ENCODE data around the gene CXCL16. TPM values are rescaled to one million over a fixed set of nuclear protein-coding genes. Genes with fewer than 3 reads are reported as not detected.
A peak's percentile ranks its signal among the peaks of the same experiment; 100 is the strongest.

The CXCL16 gene
- 1 to 10 TPM; 7.5 to 8.0 TPM for total RNA-seq
- 10 to 100 TPM; 18.4 to 18.8 TPM for polyA plus RNA-seq (ENCODE audit: insufficient read length in 2 of 2)
- long read RNA-seq, donor 1, partial matches to known transcripts = 0 of 5 reads
- long read RNA-seq, donor 1, other reads (novel, unspliced or antisense) = 0 of 5 reads
- long read RNA-seq, donor 2, partial matches to known transcripts = 0 of 3 reads
- long read RNA-seq, donor 2, other reads (novel, unspliced or antisense) = 0 of 3 reads
- long read RNA-seq, donor 3, partial matches to known transcripts = 0 of 3 reads
- long read RNA-seq, donor 3, other reads (novel, unspliced or antisense) = 0 of 3 reads
- long read RNA-seq, donor 4, partial matches to known transcripts = 5 of 10 reads
- long read RNA-seq, donor 4, other reads (novel, unspliced or antisense) = 0 of 10 reads

- Histone ChIP-seq H3K4me1 (ENCODE audit: control insufficient read depth, insufficient read depth, low read length) (peaks cover 19% of the 10 kb centered on the region), H3K4me3 (ENCODE audit: low read depth, low read length) (peak within 1 kb of the TSS; percentile 62), H3K27ac (ENCODE audit: low read depth, low read length) (no peak within 1 kb of the TSS), H3K27me3 (ENCODE audit: control insufficient read depth, insufficient read depth, low read length) (peaks cover 63% of the 10 kb centered on the region), H3K36me3 (ENCODE audit: control insufficient read depth, insufficient read depth, low read length) (peaks cover 4% of the 10 kb centered on the region), H3K9me3 (ENCODE audit: control insufficient read depth, insufficient read depth, low read length) (no peaks in the 10 kb centered on the region)
- DNase-seq (ENCODE audit: low read depth in 4 of 6, low spot score in 6 of 6) = peak in 2 of 6 donors; percentile 9 to 61
- WGBS (ENCODE audit: insufficient coverage) = under 1% methylated on average over 100 of the region's 100 CpGs
Observed at GRCh38 chr17:4739122-4740024, at the start of gene CXCL16, which contains the start of gene ZMYND15. CXCL16 (minus strand) TSS chr17:4739928; CDS start chr17:4739339, 589 bp downstream. ZMYND15 (plus strand) TSS chr17:4739833; CDS start chr17:4740549, 716 bp downstream.

DNA sequence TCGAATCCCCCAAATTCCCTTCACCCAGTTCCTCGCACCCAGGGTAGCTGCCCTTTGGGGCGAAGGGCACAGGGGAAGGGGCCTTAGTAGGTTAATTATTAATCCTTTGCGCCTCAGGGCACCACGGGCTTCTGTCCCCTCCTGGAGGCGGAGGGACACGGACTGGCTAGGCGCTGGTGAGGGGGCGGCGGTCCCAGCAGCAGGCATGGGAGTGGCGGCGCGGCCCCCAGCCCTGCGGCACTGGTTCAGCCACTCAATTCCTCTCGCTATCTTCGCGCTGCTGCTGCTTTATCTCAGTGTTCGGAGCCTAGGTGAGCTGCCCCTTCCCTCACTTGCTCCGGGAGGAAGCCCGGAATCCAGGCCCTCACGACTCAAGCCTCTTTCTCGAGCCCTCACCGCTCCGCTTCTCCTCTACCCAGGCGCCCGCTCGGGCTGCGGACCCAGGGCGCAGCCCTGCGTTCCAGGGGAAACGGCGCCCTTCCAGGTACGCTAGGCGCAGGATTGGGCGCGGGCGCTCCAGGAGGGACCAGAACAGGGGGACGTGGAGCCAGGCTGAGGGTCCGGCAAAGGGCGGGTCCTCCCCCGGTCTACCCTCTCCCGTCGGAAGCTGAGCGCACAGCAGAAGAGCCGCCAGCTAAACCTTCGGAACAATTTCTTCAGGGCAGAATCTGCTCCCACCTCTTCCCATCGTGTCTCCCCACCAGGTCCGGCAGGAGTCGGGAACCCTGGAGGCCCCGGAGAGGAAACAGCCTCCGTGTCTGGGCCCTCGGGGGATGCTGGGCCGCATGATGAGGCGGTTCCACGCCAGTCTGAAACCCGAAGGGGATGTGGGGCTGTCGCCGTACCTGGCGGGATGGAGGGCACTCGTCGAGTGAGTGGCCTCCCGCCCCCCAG lies 49.3 kb upstream of the CXCL16 start, which contains the start of gene GLTPD2:
Gene GLTPD2, plus strand, starts transcription at position 158 of the 894 bp plus-strand sequence. Its CDS starts 48 bp downstream, at position 206.
- peak in 2 of 6 donors; percentile 32 to 40 for DNase-seq (ENCODE audit: low read depth in 4 of 6, low spot score in 6 of 6)
- peaks cover 6% of the 10 kb centered on the region for H3K36me3 ChIP-seq (ENCODE audit: control insufficient read depth, insufficient read depth, low read length)
- 6% methylated on average over 58 of the region's 62 CpGs for WGBS (ENCODE audit: insufficient coverage)
- H3K27ac ChIP-seq (ENCODE audit: low read depth, low read length) = no peak within 1 kb of the TSS
- no peaks in the 10 kb centered on the region for H3K9me3 ChIP-seq (ENCODE audit: control insufficient read depth, insufficient read depth, low read length)
- H3K27me3 ChIP-seq (ENCODE audit: control insufficient read depth, insufficient read depth, low read length) = peaks cover 31% of the 10 kb centered on the region
- peaks cover 57% of the 10 kb centered on the region for H3K4me1 ChIP-seq (ENCODE audit: control insufficient read depth, insufficient read depth, low read length)
- H3K4me3 ChIP-seq (ENCODE audit: low read depth, low read length) = peak within 1 kb of the TSS; percentile 66

GRCh38 chr17:4788159-4788806 lies 48.6 kb upstream of the CXCL16 start:
- peak in 1 of 6 donors; percentile 9 for DNase-seq (ENCODE audit: low read depth in 4 of 6, low spot score in 6 of 6)
- no peak overlapping the region for H3K27ac ChIP-seq (ENCODE audit: low read depth, low read length)
- H3K4me1 ChIP-seq (ENCODE audit: control insufficient read depth, insufficient read depth, low read length) = peaks cover 57% of the 10 kb centered on the region
- peaks cover 39% of the 10 kb centered on the region for H3K27me3 ChIP-seq (ENCODE audit: control insufficient read depth, insufficient read depth, low read length)
- peaks cover 6% of the 10 kb centered on the region for H3K36me3 ChIP-seq (ENCODE audit: control insufficient read depth, insufficient read depth, low read length)
- H3K9me3 ChIP-seq (ENCODE audit: control insufficient read depth, insufficient read depth, low read length) = no peaks in the 10 kb centered on the region
- H3K4me3 ChIP-seq (ENCODE audit: low read depth, low read length) = peak overlapping the region; percentile 66
- WGBS (ENCODE audit: insufficient coverage) = 94% methylated on average over 8 of the region's 14 CpGs

DNA sequence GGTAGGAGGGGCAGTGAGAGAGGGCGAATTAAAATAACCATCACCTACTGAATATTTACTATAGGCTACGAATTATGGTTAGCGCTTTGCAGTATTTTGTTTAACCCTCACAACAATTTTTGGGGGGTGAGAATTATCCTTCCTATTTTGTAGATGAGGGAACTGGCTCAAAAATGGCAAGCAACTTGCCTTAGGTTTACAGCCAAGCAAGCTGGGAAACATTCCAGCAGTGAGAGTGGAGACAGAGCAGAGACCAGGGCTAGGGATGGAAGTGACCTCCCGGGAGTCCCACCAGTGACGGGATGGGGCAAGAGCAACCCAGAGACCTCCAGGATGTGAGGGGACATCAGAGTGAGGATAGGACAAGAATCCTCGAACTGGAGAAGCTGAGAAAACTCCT lies 46.8 kb upstream of the CXCL16 start:
- Histone ChIP-seq H3K4me1 (ENCODE audit: control insufficient read depth, insufficient read depth, low read length) (peaks cover 57% of the 10 kb centered on the region), H3K27ac (ENCODE audit: low read depth, low read length) (no peak overlapping the region), H3K9me3 (ENCODE audit: control insufficient read depth, insufficient read depth, low read length) (no peaks in the 10 kb centered on the region), H3K27me3 (ENCODE audit: control insufficient read depth, insufficient read depth, low read length) (peaks cover 55% of the 10 kb centered on the region), H3K4me3 (ENCODE audit: low read depth, low read length) (no peak overlapping the region), H3K36me3 (ENCODE audit: control insufficient read depth, insufficient read depth, low read length) (peaks cover 6% of the 10 kb centered on the region)
- DNase-seq (ENCODE audit: low read depth in 4 of 6, low spot score in 6 of 6) = peak in 2 of 6 donors; percentile 1 to 51
- 39% methylated on average over 3 of the region's 6 CpGs for WGBS (ENCODE audit: insufficient coverage)

- no peak within 1 kb of the TSS for H3K27ac ChIP-seq (ENCODE audit: low read depth, low read length)
- H3K4me1 ChIP-seq (ENCODE audit: control insufficient read depth, insufficient read depth, low read length) = peaks cover 55% of the 10 kb centered on the region
- peak within 1 kb of the TSS; percentile 11 for H3K4me3 ChIP-seq (ENCODE audit: low read depth, low read length)
- DNase-seq (ENCODE audit: low read depth in 4 of 6, low spot score in 6 of 6) = peak in 2 of 6 donors; percentile 16 to 27
- WGBS (ENCODE audit: insufficient coverage) = 6% methylated on average over 19 of the region's 24 CpGs
- H3K36me3 ChIP-seq (ENCODE audit: control insufficient read depth, insufficient read depth, low read length) = peaks cover 6% of the 10 kb centered on the region
- H3K27me3 ChIP-seq (ENCODE audit: control insufficient read depth, insufficient read depth, low read length) = peaks cover 55% of the 10 kb centered on the region
- no peaks in the 10 kb centered on the region for H3K9me3 ChIP-seq (ENCODE audit: control insufficient read depth, insufficient read depth, low read length)
Observed at GRCh38 chr17:4786106-4786511, 46.4 kb upstream of the CXCL16 start, which contains the start of gene VMO1. VMO1 (minus strand) TSS chr17:4786364; CDS start chr17:4786352, 12 bp downstream.

- peaks cover 6% of the 10 kb centered on the region for H3K36me3 ChIP-seq (ENCODE audit: control insufficient read depth, insufficient read depth, low read length)
- peaks cover 60% of the 10 kb centered on the region for H3K27me3 ChIP-seq (ENCODE audit: control insufficient read depth, insufficient read depth, low read length)
- H3K4me1 ChIP-seq (ENCODE audit: control insufficient read depth, insufficient read depth, low read length) = peaks cover 51% of the 10 kb centered on the region
- WGBS (ENCODE audit: insufficient coverage) = 7% methylated on average over 52 of the region's 61 CpGs
- H3K9me3 ChIP-seq (ENCODE audit: control insufficient read depth, insufficient read depth, low read length) = no peaks in the 10 kb centered on the region
- peak in 2 of 6 donors; percentile 25 to 33 for DNase-seq (ENCODE audit: low read depth in 4 of 6, low spot score in 6 of 6)
- H3K27ac ChIP-seq (ENCODE audit: low read depth, low read length) = no peak overlapping the region
- peak overlapping the region; percentile 11 for H3K4me3 ChIP-seq (ENCODE audit: low read depth, low read length)
Observed at GRCh38 chr17:4785311-4786105, 45.8 kb upstream of the CXCL16 start.

- Histone ChIP-seq H3K27ac (ENCODE audit: low read depth, low read length) (no peak overlapping the region), H3K4me1 (ENCODE audit: control insufficient read depth, insufficient read depth, low read length) (peaks cover 30% of the 10 kb centered on the region), H3K9me3 (ENCODE audit: control insufficient read depth, insufficient read depth, low read length) (no peaks in the 10 kb centered on the region), H3K36me3 (ENCODE audit: control insufficient read depth, insufficient read depth, low read length) (no peaks in the 10 kb centered on the region), H3K4me3 (ENCODE audit: low read depth, low read length) (no peak overlapping the region), H3K27me3 (ENCODE audit: control insufficient read depth, insufficient read depth, low read length) (peaks cover 62% of the 10 kb centered on the region)
- 35% methylated on average over 27 of the region's 28 CpGs for WGBS (ENCODE audit: insufficient coverage)
- no peak for DNase-seq (ENCODE audit: low read depth in 4 of 6, low spot score in 6 of 6)
Observed at GRCh38 chr17:4782652-4783051, 42.9 kb upstream of the CXCL16 start.

GRCh38 chr17:4780325-4780955 lies 40.7 kb upstream of the CXCL16 start:
- Histone ChIP-seq H3K27me3 (ENCODE audit: control insufficient read depth, insufficient read depth, low read length) (peaks cover 45% of the 10 kb centered on the region), H3K27ac (ENCODE audit: low read depth, low read length) (no peak overlapping the region)
- WGBS (ENCODE audit: insufficient coverage) = 83% methylated on average over 7 of the region's 11 CpGs

More at GRCh38 chr17:4780325-4780955, 40.7 kb upstream of the CXCL16 start:
- Histone ChIP-seq H3K36me3 (ENCODE audit: control insufficient read depth, insufficient read depth, low read length) (no peaks in the 10 kb centered on the region), H3K4me3 (ENCODE audit: low read depth, low read length) (no peak overlapping the region), H3K9me3 (ENCODE audit: control insufficient read depth, insufficient read depth, low read length) (no peaks in the 10 kb centered on the region), H3K4me1 (ENCODE audit: control insufficient read depth, insufficient read depth, low read length) (peaks cover 8% of the 10 kb centered on the region)
- DNase-seq (ENCODE audit: low read depth in 4 of 6, low spot score in 6 of 6) = no peak
